Esophagus muscularis mucosa (tissue), 4 donors: ENCODE measurements around the gene TNFAIP8L1. TPM values are rescaled to one million over a fixed set of nuclear protein-coding genes. Genes with fewer than 3 reads are reported as not detected.
A peak's percentile ranks its signal among the peaks of the same experiment; 100 is the strongest.

Experiments used
- DNase-seq: peaks from one replicate; pipeline ENCODE4 v3.0.0-alpha.2; 2017; ENCODE audit errors: extremely low spot score
- H3K27ac ChIP-seq, 4 donors: fragments of 200-600 bp; sonication (generic); replicated peaks in 1 of 4; 1 replicate in 3 of 4; 2 replicates in 1 of 4; pipeline ENCODE4 v1.5.1; 2016 to 2019; ENCODE audit warnings: mild to moderate bottlenecking in 1 of 4
- H3K27me3 ChIP-seq, 4 donors: fragments of 200-600 bp; sonication (generic); one replicate each; pipeline versions ENCODE4 v1.5.1 to v1.6.0; 2016 to 2019
- H3K36me3 ChIP-seq, 4 donors: fragments of 200-600 bp; sonication (generic); one replicate each; pipeline ENCODE4 v1.5.1; 2016 to 2019
- H3K4me1 ChIP-seq, 4 donors: fragments of 200-600 bp; sonication (generic); one replicate each; pipeline ENCODE4 v1.5.1; 2016 to 2019
- H3K4me3 ChIP-seq, 4 donors: fragments of 200-600 bp; sonication (generic); 1 replicate in 2 of 4; 2 replicates in 2 of 4; pipeline ENCODE4 v1.5.1; 2016 to 2019; ENCODE audit warnings: mild to moderate bottlenecking in 4 of 4, moderate library complexity in 1 of 4
- H3K9me3 ChIP-seq, 4 donors: fragments of 200-600 bp; sonication (generic); 1 replicate in 3 of 4; 2 replicates in 1 of 4; pipeline ENCODE4 v1.5.1; 2016 to 2019
- CTCF ChIP-seq, 3 experiments: fragments of 200-600 bp in 2 of 3; fragments of 450-650 bp in 1 of 3; sonication (generic) in 2 of 3; IDR thresholded peaks; one replicate each; pipeline ENCODE4 v1.5.1; 2017 to 2019; ENCODE audit warnings: antibody characterized with exemption in 3 of 3, mild to moderate bottlenecking in 2 of 3, moderate library complexity in 1 of 3
- EP300 ChIP-seq: sonication (generic); formaldehyde crosslinking; IDR thresholded peaks from one replicate; pipeline ENCODE4 v1.6.1; 2017; ENCODE audit warnings: antibody characterized with exemption
- POLR2A ChIP-seq: fragments of 450-650 bp; IDR thresholded peaks from one replicate; pipeline ENCODE4 v1.6.1; 2017; ENCODE audit warnings: antibody characterized with exemption, moderate library complexity, mild to moderate bottlenecking, low read depth
- POLR2AphosphoS5 ChIP-seq, 2 donors: sonication (generic); formaldehyde crosslinking; IDR thresholded peaks; one replicate each; pipeline ENCODE4 v1.6.1; 2017; ENCODE audit warnings: antibody characterized with exemption in 2 of 2
- WGBS: methylation state at CpG from one replicate; pipeline ENCODE4 v1.1.5; 2018; 5-methylcytosine and 5-hydroxymethylcytosine counted together
- intact Hi-C: fragments of 100-400 bp; cut with DNase I; formaldehyde crosslinking; loops from one replicate; pipeline ENCODE4 v1.15.1; 2023
- total RNA-seq, 4 donors: library from RNA; depleted of rRNA; stranded (reverse); fragments of >200 nt; gene quantifications; one replicate each; pipeline versions ENCODE4 v1.1.0 to v1.2.1, GENCODE V29; 2016

The TNFAIP8L1 gene
- total RNA-seq, 4 donors from 2014 or later = 5.5 to 16.5 (median 13.2) TPM

DNA sequence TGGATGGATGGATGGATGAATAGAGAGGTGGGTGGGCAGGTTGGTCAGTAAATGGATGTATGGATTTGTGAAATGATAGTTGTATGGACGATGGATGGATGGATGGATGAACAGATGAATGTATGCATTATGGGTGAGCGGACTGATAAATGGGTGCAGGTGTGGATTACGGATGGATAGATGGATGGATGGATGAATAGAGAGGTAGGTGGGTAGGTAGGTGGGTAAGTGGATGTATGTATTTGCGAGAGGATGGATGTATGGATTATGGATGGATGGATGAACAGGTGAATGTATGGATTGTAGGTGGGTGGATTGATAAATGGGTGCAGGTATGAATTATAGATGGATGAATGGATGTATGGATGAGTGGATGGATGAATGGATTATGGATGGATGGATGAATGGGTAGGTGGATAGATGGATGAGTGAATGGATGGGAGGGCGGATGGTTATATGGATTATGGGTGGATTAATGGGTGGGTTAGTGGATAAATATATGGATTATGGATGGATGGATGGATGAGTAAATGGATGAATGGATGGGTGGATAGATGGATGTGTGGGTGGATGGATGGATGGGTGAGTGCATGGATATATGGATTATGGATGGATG is 37.0 kb upstream of the TNFAIP8L1 start:
- no peak overlapping the region for H3K4me3 ChIP-seq
- TF ChIP-seq CTCF (IDR thresholded peaks at IDR 0.05) (no peak), POLR2AphosphoS5 (IDR thresholded peaks at IDR 0.05) (no peak), POLR2A (no peak), EP300 (no peak)
- no peaks in the 10 kb centered on the region for H3K9me3 ChIP-seq
- H3K36me3 ChIP-seq = no peaks in the 10 kb centered on the region
- WGBS = 89% methylated on average over 5 of the region's 5 CpGs
- no peak overlapping the region for H3K27ac ChIP-seq
- H3K4me1 ChIP-seq = peaks cover 6 to 26% (median 22%) of the 10 kb centered on the region in 4 donors
- DNase-seq = no peak
- intact Hi-C loops = no loop called here
- H3K27me3 ChIP-seq = peaks cover 0 to 94% (median 34%) of the 10 kb centered on the region in 4 donors

DNA sequence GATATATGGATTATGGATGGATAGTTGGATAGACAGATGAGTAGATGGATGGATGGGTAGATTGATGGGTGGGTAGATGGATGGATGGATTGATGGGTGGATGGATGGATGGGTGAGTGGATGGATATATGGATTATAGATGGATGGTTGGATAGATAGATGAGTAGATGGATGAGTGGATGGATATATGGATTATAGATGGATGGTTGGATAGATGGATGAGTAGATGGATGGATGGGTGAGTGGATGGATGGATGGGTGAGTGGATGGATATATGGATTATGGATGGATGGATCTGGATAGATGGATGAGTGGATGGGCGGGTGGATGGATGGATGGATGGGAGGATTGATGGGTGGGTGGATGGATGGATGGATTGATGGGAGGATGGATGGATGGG is 36.4 kb upstream of the TNFAIP8L1 start:
- Histone ChIP-seq H3K4me3 (no peak overlapping the region), H3K27me3 (peaks cover 0 to 91% (median 30%) of the 10 kb centered on the region in 4 donors), H3K36me3 (no peaks in the 10 kb centered on the region), H3K27ac (no peak overlapping the region), H3K9me3 (no peaks in the 10 kb centered on the region), H3K4me1 (peaks cover 6 to 21% (median 16%) of the 10 kb centered on the region in 4 donors)
- DNase-seq = no peak
- 89% methylated on average over 1 of the region's 1 CpG for WGBS
- TF ChIP-seq CTCF (IDR thresholded peaks at IDR 0.05) (no peak), POLR2A (no peak), POLR2AphosphoS5 (IDR thresholded peaks at IDR 0.05) (no peak), EP300 (no peak)
- intact Hi-C loops = no loop called here

- no peaks in the 10 kb centered on the region for H3K36me3 ChIP-seq
These were observed 34.4 kb upstream of the TNFAIP8L1 start for GRCh38 chr19:4604912-4605311.

GRCh38 chr19:4606181-4606580 is 33.1 kb upstream of the TNFAIP8L1 start:
- no peak overlapping the region for H3K4me3 ChIP-seq
- H3K9me3 ChIP-seq = no peaks in the 10 kb centered on the region
- peaks cover 12 to 22% (median 15%) of the 10 kb centered on the region in 4 donors for H3K4me1 ChIP-seq
- 82% methylated on average over 5 of the region's 5 CpGs for WGBS
- no peak for DNase-seq
- H3K27me3 ChIP-seq = peaks cover 0 to 76% (median 8%) of the 10 kb centered on the region in 4 donors
- TF ChIP-seq POLR2AphosphoS5 (IDR thresholded peaks at IDR 0.05) (no peak), CTCF (IDR thresholded peaks at IDR 0.05) (no peak), POLR2A (no peak), EP300 (no peak)
- H3K27ac ChIP-seq = no peak overlapping the region
- H3K36me3 ChIP-seq = no peaks in the 10 kb centered on the region
- intact Hi-C loops = no loop called here

More at GRCh38 chr19:4604912-4605311, 34.4 kb upstream of the TNFAIP8L1 start:
- 71% methylated on average over 6 of the region's 6 CpGs for WGBS
- no peaks in the 10 kb centered on the region for H3K9me3 ChIP-seq
- TF ChIP-seq POLR2AphosphoS5 (IDR thresholded peaks at IDR 0.05) (no peak), POLR2A (no peak)
- no peak for DNase-seq
- H3K4me1 ChIP-seq = peaks cover 8 to 16% (median 10%) of the 10 kb centered on the region in 4 donors
- no peak overlapping the region for H3K27ac ChIP-seq
- H3K4me3 ChIP-seq = no peak overlapping the region
- peaks cover 0 to 76% (median 14%) of the 10 kb centered on the region in 4 donors for H3K27me3 ChIP-seq
- intact Hi-C loops = no loop called here

GRCh38 chr19:4606921-4607678 is 32.2 kb upstream of the TNFAIP8L1 start:
- H3K27me3 ChIP-seq = peaks cover 0 to 72% (median 8%) of the 10 kb centered on the region in 4 donors
- H3K4me3 ChIP-seq = no peak overlapping the region
- no peaks in the 10 kb centered on the region for H3K9me3 ChIP-seq
- no peak for TF ChIP-seq CTCF (IDR thresholded peaks at IDR 0.05)
- peak in 1 of 2 donors; percentile 21 for TF ChIP-seq POLR2AphosphoS5 (IDR thresholded peaks at IDR 0.05)
- no peak for TF ChIP-seq EP300
- no peak for TF ChIP-seq POLR2A
- 13% methylated on average over 33 of the region's 35 CpGs for WGBS
- H3K4me1 ChIP-seq = peaks cover 12 to 22% (median 15%) of the 10 kb centered on the region in 4 donors
- H3K36me3 ChIP-seq = no peaks in the 10 kb centered on the region
- no peak overlapping the region for H3K27ac ChIP-seq
- intact Hi-C loops = no loop called here
- no peak for DNase-seq
